UCSD-AML1 (cell line): ENCODE results near the gene GNG14.
"Not testable (repeated sequence)": the region's sequence is repeated elsewhere in the genome, so short reads cannot be mapped to it uniquely, and the experiment has no call there.

Experiments
- DNase-seq: peaks from one replicate; lab custom pipeline; 2025; ENCODE audit not compliant: unreplicated experiment; lab: John Stamatoyannopoulos, UW

Gene GNG14

GRCh38 chr19:12666265-12667048 is 21.3 kb upstream of the GNG14 start, which contains the start of the genes MAN2B1 and WDR83:
Gene MAN2B1, minus strand, starts transcription at chr19:12666742. Its CDS starts 41 bp downstream, at chr19:12666701.
Gene WDR83, plus strand, starts transcription at chr19:12666807. Its CDS starts 2,984 bp downstream, at chr19:12669791.
- peak; percentile 86 for DNase-seq

- no peak for DNase-seq
These were observed 20.0 kb upstream of the GNG14 start for GRCh38 chr19:12667731-12668302.

- no peak for DNase-seq
These were observed 19.5 kb upstream of the GNG14 start for GRCh38 chr19:12668346-12668745.

GRCh38 chr19:12668932-12669269 is 18.9 kb upstream of the GNG14 start:
- DNase-seq = peak; percentile 71

GRCh38 chr19:12669270-12670158 is 18.3 kb upstream of the GNG14 start:
- DNase-seq = peak; percentile 79

- no peak for DNase-seq
These were observed 17.5 kb upstream of the GNG14 start for GRCh38 chr19:12670159-12670928.

- DNase-seq = no peak
These were observed 15.1 kb upstream of the GNG14 start for GRCh38 chr19:12672744-12673143.

- DNase-seq = no peak
These were observed 12.4 kb upstream of the GNG14 start for GRCh38 chr19:12675399-12675798.

- DNase-seq = no peak
These were observed 11.9 kb upstream of the GNG14 start for GRCh38 chr19:12675940-12676339.

GRCh38 chr19:12676384-12676792 is 11.4 kb upstream of the GNG14 start:
- DNase-seq = peak; percentile 78

GRCh38 chr19:12676928-12677327 is 10.9 kb upstream of the GNG14 start:
- no peak for DNase-seq

- not testable (repeated sequence) for DNase-seq
These were observed 9.8 kb upstream of the GNG14 start for GRCh38 chr19:12678039-12678438.

- no peak for DNase-seq
These were observed 7.8 kb upstream of the GNG14 start for GRCh38 chr19:12680034-12680433.

GRCh38 chr19:12681074-12681987 is 6.5 kb upstream of the GNG14 start, which contains the start of gene DHPS:
Gene DHPS, minus strand, starts transcription at chr19:12681880. Its CDS starts 114 bp downstream, at chr19:12681766.
- DNase-seq = peak; percentile 87

GRCh38 chr19:12685831-12686230 is 2.0 kb upstream of the GNG14 start:
- no peak for DNase-seq

GRCh38 chr19:12689012-12689411 is 1.2 kb downstream of the GNG14 start:
- DNase-seq = no peak

GRCh38 chr19:12689581-12690216 is 1.9 kb downstream of the GNG14 start:
- DNase-seq = peak; percentile 91

- no peak for DNase-seq
These were observed 5.2 kb downstream of the GNG14 start for GRCh38 chr19:12692960-12693359.

GRCh38 chr19:12694641-12695040 is 6.8 kb downstream of the GNG14 start:
- no peak for DNase-seq
